HTR-8/SVneo (cell line): Measurements from ENCODE around the gene VASH2.
"Not testable (repeated sequence)": the region's sequence is repeated elsewhere in the genome, so short reads cannot be mapped to it uniquely, and the experiment has no call there.

Source experiments
- DNase-seq: peaks from one replicate; pipeline ENCODE4 v3.0.0; 2011; ENCODE audit warnings: low spot score, mixed read lengths; ENCODE audit not compliant: insufficient read length
- FAIRE-seq: peaks from 2 replicates; lab custom pipeline; 2011; peaks lifted over from hg19 to GRCh38; lab: Jason Lieb, UNC

The VASH2 gene

GRCh38 chr1:212977781-212978645, 27.7 kb downstream of the VASH2 start:
- DNase-seq: no peak
- FAIRE-seq: no peak

- FAIRE-seq (no peak), DNase-seq (no peak)
Observed at GRCh38 chr1:212979340-212980122, 29.2 kb downstream of the VASH2 start.

GRCh38 chr1:212980123-212980785, 29.9 kb downstream of the VASH2 start:
- no peak for DNase-seq

GRCh38 chr1:212981025-212981495, 30.7 kb downstream of the VASH2 start:
- FAIRE-seq: no peak

More at GRCh38 chr1:212980123-212980785, 29.9 kb downstream of the VASH2 start:
- FAIRE-seq: no peak

GRCh38 chr1:212981571-212982328, 31.4 kb downstream of the VASH2 start:
- DNase-seq (no peak), FAIRE-seq (no peak)

More at GRCh38 chr1:212981025-212981495, 30.7 kb downstream of the VASH2 start:
- no peak for DNase-seq

- FAIRE-seq (no peak), DNase-seq (no peak)
Observed at GRCh38 chr1:212982430-212983152, 32.2 kb downstream of the VASH2 start.

GRCh38 chr1:212983482-212983881, 33.1 kb downstream of the VASH2 start:
- FAIRE-seq (no peak), DNase-seq (no peak)

GRCh38 chr1:212984522-212985291, 34.4 kb downstream of the VASH2 start:
- DNase-seq (no peak), FAIRE-seq (no peak)

- no peak for FAIRE-seq
- no peak for DNase-seq
Observed at GRCh38 chr1:212986551-212986950, 36.2 kb downstream of the VASH2 start.

GRCh38 chr1:212987702-212988322, 37.5 kb downstream of the VASH2 start:
- no peak for FAIRE-seq
- DNase-seq: no peak

GRCh38 chr1:212990276-212990675, 39.9 kb downstream of the VASH2 start:
- DNase-seq: no peak
- no peak for FAIRE-seq

- not testable (repeated sequence) for FAIRE-seq, DNase-seq
Observed at GRCh38 chr1:212993960-212994359, 43.6 kb downstream of the VASH2 start.

- FAIRE-seq (no peak), DNase-seq (no peak)
Observed at GRCh38 chr1:212994926-212995325, 44.6 kb downstream of the VASH2 start.

GRCh38 chr1:213003256-213003655, 52.9 kb downstream of the VASH2 start:
- no peak for DNase-seq

GRCh38 chr1:213008564-213008963, 58.2 kb downstream of the VASH2 start:
- no peak for DNase-seq
- FAIRE-seq: no peak

More at GRCh38 chr1:213003256-213003655, 52.9 kb downstream of the VASH2 start:
- no peak for FAIRE-seq

GRCh38 chr1:213014642-213015041, 64.3 kb downstream of the VASH2 start:
- FAIRE-seq: no peak
- no peak for DNase-seq

- DNase-seq (peak; percentile 98), FAIRE-seq (peak; percentile 76)
Observed at GRCh38 chr1:213015099-213016050, 65.0 kb downstream of the VASH2 start, which contains the start of gene ANGEL2. Gene ANGEL2 (minus strand): TSS chr1:213015867. CDS start chr1:213015671, 196 bp downstream.
